HG03095 (cell line): ENCODE data around the gene AHI1.

Experiments
- ATAC-seq: cut with Tn5 transposase; IDR thresholded peaks from one replicate; pipeline ENCODE4 v1.9.1; 2021; ENCODE audit warnings: moderate library complexity; ENCODE audit not compliant: unreplicated experiment

AHI1 gene

DNA sequence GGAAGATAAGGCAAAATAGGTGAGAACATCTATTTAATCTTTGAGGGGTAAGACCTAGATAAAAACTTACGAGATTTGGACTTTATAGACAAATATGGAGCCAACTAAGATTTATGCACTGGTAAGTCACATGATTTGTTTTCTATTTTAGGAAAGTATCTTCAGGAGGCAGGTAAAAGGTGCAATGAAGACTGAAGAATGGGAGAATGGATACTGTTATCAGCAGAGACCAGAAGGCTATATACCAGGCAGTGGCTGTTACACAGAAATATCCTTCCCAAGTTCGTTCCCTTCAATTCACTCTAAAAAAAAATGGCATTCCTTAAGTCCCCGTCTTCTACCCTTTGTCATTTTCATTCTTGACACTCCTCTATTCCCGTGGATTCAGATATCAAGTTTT is 192.7 kb downstream of the AHI1 start:
- ATAC-seq, result no peak

DNA sequence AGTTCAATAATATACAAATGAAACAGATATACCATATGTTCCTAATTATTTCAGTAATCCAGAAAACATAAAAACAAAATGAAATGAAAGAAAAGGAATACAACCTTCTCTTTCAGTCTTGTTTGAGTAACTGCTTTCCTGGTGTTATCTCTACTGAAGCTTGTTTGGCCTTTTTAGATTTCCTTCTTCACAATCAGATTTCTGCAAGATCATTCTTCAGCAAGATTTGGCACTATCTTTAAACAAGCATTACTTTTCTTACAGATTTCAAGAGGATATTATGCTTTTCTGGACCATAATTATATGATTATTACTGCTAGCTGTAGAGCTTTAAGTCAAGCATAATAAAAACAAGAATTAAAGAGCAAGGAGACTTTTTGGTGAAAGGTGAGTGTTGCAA is 196.2 kb downstream of the AHI1 start:
- ATAC-seq, result no peak

DNA sequence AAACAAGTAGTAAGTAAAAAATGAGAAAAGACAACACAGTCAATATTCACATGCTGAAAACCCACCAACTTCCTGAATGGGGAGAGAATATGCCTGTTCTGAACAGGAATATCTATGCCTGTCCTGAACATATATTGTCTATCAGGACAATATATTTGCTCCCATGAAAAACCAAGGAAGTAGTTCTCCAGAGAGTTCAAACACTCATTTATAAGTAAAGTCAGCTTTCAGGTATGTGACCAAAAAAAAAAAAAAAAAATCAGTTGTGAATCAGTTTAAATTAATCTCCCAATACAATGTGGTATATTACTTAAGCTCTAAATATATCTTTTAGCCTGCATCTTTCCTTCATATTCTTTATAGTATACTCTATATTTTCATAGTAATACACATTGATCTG is 197.0 kb downstream of the AHI1 start:
- no peak for ATAC-seq

- ATAC-seq, result no peak
Measured at GRCh38 chr6:135299256-135299655, 198.3 kb downstream of the AHI1 start.

DNA sequence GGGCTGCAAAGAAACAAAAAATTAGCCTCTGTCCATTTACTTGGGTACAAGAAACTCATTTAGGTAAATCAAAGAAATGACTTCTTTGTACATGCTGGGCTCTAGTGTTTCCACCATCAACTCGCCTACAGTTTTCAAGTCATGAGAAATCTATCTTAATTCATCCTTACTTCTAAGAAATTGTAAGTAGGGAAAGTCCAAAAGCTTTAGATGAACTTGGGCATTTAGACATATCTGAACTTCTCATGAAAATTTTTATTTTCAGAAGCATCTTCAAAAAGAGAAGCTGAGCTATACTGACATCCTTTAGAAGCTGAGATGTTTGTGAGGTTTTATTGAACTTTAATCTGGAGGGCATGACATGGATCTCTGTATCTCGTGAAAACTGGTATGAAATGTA is 199.1 kb downstream of the AHI1 start:
- ATAC-seq, result no peak

- ATAC-seq, result no peak
Measured at GRCh38 chr6:135296715-135297114, 200.8 kb downstream of the AHI1 start.

DNA sequence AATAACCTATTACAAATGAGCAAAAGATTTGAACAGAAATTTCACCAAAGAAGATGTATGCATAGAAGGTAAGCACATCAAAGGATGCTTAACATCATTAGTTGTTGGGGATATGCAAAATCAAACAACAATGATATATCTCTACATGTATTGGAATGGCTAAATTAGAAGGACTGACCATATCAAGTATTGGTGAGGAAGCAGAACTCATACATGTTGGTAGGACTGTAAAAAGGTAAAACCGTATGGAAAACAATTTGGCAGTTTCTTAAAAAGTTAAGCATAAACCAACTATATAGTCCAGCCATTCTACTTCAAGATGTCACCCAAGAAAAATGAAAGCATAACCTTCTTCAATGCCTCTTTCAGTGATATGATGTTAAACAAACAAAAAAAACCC is 202.5 kb downstream of the AHI1 start:
- ATAC-seq, result no peak

- no peak for ATAC-seq
Measured at GRCh38 chr6:135291288-135292076, 206.1 kb downstream of the AHI1 start.

- ATAC-seq, result no peak
Measured at GRCh38 chr6:135289816-135290215, 207.7 kb downstream of the AHI1 start.

GRCh38 chr6:135286962-135287538 is 210.5 kb downstream of the AHI1 start:
- no peak for ATAC-seq

DNA sequence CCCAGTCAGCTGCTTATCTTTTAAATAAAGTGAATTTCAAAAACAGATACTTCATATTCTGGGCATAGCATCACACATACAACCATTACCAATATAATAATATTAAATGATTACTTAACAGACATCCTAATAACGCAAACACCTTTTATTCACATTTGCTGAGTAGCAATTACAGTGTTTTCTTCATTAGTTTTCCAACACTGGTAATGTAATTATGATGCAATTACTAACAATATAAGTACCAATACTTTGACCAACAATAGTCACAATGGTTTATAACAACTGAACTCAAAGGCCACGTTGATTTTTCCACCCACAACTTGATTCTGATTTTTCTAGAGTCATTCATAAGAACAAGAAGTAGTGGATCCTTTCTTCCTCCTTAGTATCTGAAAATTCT is 212.4 kb downstream of the AHI1 start:
- ATAC-seq, result no peak

DNA sequence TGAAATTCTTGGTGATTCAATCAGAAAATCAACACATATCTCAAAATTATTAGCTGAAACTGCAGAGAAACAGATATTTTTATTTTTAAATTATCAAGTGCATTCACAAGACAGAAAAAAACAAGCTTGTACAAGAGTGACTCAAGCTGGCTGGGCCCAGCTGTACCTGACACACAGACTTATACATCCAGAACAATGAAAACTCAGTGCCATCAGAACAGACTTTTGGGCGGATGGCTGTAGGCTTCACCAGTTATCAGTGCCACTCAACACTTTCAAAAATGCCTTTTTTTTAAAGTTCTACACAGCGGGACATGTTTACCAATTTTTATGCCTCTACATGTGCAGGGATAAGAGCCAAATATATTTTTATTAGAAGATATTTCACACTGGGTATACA is 213.6 kb downstream of the AHI1 start:
- ATAC-seq, result no peak

DNA sequence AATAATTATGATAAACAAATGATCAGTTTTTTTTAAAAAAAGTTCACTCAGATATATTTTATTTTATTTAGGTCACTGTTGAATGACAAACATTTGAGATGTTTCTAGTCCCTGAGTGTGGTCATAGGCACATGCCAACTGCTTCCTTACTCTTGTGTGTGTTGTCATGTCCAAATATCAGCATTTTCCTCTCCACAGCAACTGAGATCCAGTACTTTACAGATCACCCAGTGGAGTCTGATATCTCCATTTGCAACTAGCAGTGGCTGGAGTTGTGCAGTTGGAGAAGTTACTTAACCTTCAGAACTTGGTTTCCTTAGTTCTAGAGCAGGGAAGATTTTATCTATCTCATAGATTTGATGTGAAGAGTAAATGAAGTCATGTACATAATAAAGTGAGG is 215.1 kb downstream of the AHI1 start:
- ATAC-seq, result no peak

DNA sequence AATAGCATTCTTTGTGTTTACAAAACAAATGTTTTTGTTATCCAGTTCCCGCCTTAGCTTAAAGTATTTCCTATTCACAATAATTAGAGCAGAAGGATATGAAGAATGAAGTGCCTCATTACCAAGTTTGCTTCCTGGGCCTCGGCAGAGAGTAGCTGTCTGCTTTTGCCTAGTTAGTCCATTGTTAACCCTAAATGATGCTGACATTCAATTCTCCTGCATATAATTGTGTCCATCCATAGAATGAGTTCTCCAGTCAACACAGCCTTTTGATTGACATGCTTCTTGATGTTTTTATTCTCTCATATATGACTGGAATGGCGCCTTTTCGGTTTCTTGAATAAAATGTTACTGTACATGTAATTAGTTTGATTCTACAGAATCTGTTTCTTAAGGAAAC is 215.6 kb downstream of the AHI1 start:
- no peak for ATAC-seq

DNA sequence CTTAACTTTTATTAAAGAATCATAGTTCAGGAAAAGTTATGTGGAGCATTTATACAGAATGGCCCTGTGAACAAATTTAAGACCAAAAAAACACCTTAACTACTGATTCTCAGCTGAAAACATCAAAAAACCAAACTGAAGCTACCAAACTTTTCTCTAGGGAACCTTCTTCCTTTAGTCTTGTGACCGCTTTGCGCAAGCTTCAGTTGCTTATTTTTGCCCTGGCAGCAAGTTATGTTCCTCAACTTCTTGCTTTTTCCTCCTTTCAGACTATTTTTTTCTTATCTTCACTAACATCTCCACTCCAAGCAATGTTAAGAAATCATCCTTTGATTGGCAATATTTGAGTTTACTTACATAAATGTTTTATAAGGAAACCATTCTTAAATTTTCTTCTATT is 216.3 kb downstream of the AHI1 start:
- ATAC-seq, result no peak

GRCh38 chr6:135280375-135281136 is 217.0 kb downstream of the AHI1 start:
- no peak for ATAC-seq

DNA sequence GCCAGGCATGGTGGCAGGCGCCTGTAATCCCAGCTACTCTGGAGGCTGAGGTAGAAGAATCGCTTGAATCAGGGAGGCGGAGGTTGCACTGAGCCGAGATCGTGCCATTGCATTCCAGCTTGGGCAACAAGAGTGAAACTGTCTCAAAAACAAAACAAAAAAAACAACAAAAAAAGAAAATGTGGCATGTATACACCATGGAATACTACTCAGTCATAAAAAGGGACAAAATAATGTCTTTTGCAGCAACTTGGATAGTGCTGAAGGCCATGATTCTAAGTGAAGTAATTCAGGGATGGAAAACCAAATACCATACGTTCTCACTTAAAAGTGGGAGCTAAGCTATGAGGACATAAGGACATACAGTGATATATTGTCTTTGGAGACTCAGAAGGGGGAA is 220.1 kb downstream of the AHI1 start:
- no peak for ATAC-seq

DNA sequence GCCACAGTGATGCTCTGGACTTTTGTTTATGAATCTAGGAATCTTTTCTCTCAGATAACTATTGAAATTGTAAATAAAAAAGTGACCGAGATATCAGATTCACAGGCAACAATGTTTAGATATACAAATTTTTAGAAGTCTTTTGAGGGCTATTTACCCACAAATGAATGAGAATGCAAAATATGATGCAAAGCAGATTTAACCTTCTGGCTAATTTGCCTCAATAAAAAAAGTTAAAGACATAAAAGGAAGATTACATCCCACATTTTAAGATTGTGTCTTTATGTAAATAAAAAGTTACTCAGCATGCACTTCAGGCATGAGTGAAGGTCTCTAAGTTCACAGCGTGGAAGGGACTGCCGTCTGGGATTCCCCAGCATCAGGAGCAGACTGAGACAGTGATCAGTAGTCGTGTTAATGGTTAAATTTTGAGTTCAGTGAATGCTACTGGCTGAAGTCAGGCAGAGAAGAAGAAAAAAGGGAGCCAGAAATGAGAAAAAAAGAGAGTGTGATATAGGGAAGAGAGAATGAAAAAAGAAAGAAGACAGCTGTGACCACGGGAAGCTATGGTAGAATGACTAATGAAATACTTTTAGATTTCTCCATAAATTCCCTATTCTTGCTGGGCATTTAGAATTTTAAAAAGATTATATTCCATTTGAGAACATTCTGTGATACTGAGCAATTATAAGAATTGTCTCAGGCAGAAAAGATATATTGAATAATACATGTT is 222.8 kb downstream of the AHI1 start:
- ATAC-seq, result peak; percentile 68

GRCh38 chr6:135271626-135272025 is 225.9 kb downstream of the AHI1 start:
- no peak for ATAC-seq

DNA sequence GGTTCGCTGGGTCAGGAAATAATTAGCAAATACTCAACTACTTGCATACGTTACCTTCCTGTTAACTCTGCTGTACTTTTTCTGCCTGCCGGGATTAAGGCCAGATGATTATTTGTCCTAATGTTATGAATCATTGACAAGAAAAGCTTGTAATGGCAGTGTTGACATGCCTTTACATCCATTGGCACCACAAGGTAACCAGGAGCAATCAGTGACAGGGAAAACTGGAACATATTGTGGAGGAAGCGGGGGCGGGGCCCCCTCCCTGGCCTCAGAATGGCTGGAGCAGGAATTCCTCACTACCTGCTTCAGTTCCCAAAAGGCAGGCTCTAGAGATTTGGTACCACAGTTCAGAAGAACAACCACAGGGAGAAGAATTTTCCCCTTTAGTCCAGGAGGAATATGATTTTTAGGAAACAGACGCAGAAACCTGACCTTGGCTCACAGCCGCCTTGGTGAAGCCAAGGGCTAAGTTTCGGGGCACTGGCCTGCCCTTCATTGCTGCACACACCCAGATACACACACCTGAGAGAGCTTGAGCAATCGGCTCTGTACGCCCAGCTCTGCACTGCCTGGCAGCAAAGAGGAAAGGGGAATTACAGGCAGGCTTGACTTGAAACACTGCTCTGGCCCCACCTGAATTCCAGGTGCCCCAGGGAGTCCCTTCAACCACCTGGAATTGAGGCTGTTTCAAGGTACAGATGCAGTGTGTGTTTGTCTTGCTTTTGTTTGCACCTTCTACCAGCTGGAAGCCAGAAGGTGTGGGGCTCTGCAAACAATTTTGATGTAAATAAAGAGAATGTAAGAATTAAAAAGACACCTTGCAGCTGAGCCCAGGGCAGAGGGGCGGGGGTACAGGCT is 226.6 kb downstream of the AHI1 start:
- ATAC-seq, result no peak

DNA sequence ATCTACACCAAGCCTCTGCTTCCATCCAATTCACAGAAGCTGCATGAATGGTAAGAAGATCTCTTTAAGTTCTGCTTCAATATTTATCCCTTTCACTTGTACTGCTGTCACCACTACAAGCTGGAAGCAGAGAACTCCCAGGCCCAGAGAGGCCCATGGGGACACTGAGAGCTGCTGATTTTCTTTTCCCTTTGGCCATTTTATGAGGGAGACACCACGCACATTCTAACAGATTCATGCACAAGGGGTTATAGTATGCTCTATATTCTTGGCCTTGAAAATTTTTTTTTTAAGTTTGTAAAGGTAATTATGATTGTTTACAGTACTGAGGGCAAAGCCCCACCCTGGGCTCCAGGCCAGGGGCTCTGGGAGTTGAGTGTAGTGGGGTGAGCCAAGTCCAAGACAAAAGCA is 228.1 kb downstream of the AHI1 start:
- ATAC-seq, result no peak
